Aorta (tissue), 5 donors: ENCODE data around the gene SF3B5. TPM values are rescaled to one million over a fixed set of nuclear protein-coding genes. Genes with fewer than 3 reads are reported as not detected.

Experiments used
- ATAC-seq: fragments of 200-7000 bp; cut with Tn5 transposase; one replicate; pipeline ENCODE4 v1.9.1; 2022; ENCODE audit warnings: moderate library complexity; ENCODE audit not compliant: low FRiP score
- DNase-seq, 2 donors: peaks; one replicate each; pipeline ENCODE4 v3.0.0-alpha.2; 2020
- H3K27ac ChIP-seq, 2 donors: one replicate each; pipeline ENCODE4 v1.5.1; 2013; ENCODE audit warnings: low read length in 2 of 2, mild to moderate bottlenecking in 2 of 2, moderate library complexity in 2 of 2, control low read depth in 1 of 2, inconsistent platforms in 1 of 2, low read depth in 1 of 2
- H3K27me3 ChIP-seq, 2 donors: one replicate each; pipeline ENCODE4 v1.6.1; 2013; ENCODE audit warnings: control low read depth in 1 of 2, low read length in 1 of 2, mild to moderate bottlenecking in 1 of 2, moderate library complexity in 1 of 2; ENCODE audit not compliant: insufficient read depth in 2 of 2, control insufficient read depth in 1 of 2
- H3K36me3 ChIP-seq, 2 donors: one replicate each; pipeline ENCODE4 v1.6.1; 2013; ENCODE audit warnings: control low read depth in 1 of 2, low read length in 1 of 2, mild to moderate bottlenecking in 1 of 2; ENCODE audit not compliant: insufficient read depth in 2 of 2, control insufficient read depth in 1 of 2
- H3K4me1 ChIP-seq, 2 donors: one replicate each; pipeline ENCODE4 v1.6.1; 2013; ENCODE audit warnings: low read length in 2 of 2, control low read depth in 1 of 2, mild to moderate bottlenecking in 1 of 2, moderate library complexity in 1 of 2; ENCODE audit not compliant: insufficient read depth in 2 of 2, control insufficient read depth in 1 of 2
- H3K4me3 ChIP-seq, 2 donors: one replicate each; pipeline ENCODE4 v1.5.1; 2013; ENCODE audit warnings: low read length in 2 of 2, control low read depth in 1 of 2, mild to moderate bottlenecking in 1 of 2
- H3K9me3 ChIP-seq: one replicate; pipeline ENCODE4 v1.6.1; 2013; ENCODE audit warnings: mild to moderate bottlenecking, low read length; ENCODE audit not compliant: control insufficient read depth
- WGBS, 2 donors: extraction: QIAGEN DNeasy Blood & Tissue Kit; methylation state at CpG; one replicate each; pipeline ENCODE4 v1.1.7; 2013; 5-methylcytosine and 5-hydroxymethylcytosine counted together
- intact Hi-C, 2 donors: fragments of 100-400 bp; cut with DNase I; formaldehyde crosslinking; loops; one replicate each; pipeline versions ENCODE4 v1.14.2 to v1.15.0; 2022
- polyA plus RNA-seq, 2 donors: library from polyadenylated mRNA; stranded (reverse); fragments of 200-250 nt; gene quantifications; one replicate each; pipeline ENCODE4 v1.2.3, GENCODE V29; 2013
- total RNA-seq, 2 donors: library from RNA; stranded (reverse); fragmentation: NEBNext Ultra II Directional; extraction: Animal tissue kit (Norgen Biotek cat#: 25700); gene quantifications; one replicate each; pipeline ENCODE4 v1.2.1, GENCODE V29; 2021
- donor health status: healthy with polysubstance abuse.
- donor health status: Bipolar disorder and iron deficiency.
- donor health status: DM: no; HTN: no; CAD: no.
- donor health status: DM: no; HTN: no; CAD: no.
- donor health status: DM: yes; HTN: yes; CAD: no.

The SF3B5 gene
- total and polyA plus RNA-seq, 4 donors, result 75.2 to 183 (median 117) TPM

DNA sequence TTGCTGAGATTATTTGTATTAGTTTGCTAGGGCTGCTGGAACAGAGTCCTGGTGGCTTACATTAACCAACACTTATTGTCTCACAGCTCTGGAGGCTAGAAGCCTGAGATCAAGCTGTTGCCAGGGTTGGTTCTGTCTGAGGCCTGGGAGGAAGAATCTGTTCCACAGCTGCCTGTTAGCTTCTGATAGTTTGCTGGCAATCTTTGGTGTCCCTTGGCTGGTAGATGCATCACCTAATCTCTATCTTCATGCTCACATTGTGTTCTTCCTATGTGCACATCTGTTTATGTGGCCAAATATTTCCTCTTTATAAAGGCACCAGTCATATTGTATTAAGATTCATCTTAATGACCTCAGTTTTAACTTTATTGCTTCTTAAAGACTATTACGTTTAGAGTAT, 19.5 kb downstream of the SF3B5 start:
- no peaks in the 10 kb centered on the region for H3K4me1 ChIP-seq
- H3K9me3 ChIP-seq, result no peaks in the 10 kb centered on the region
- 96% methylated on average over 1 of the region's 1 CpG for WGBS, 2 donors
- H3K27me3 ChIP-seq, result no peaks in the 10 kb centered on the region
- DNase-seq, result no peak
- no peak overlapping the region for H3K4me3 ChIP-seq
- no peaks in the 10 kb centered on the region for H3K36me3 ChIP-seq
- no peak for ATAC-seq
- H3K27ac ChIP-seq, result no peak overlapping the region
- intact Hi-C loops, result no loop called here

DNA sequence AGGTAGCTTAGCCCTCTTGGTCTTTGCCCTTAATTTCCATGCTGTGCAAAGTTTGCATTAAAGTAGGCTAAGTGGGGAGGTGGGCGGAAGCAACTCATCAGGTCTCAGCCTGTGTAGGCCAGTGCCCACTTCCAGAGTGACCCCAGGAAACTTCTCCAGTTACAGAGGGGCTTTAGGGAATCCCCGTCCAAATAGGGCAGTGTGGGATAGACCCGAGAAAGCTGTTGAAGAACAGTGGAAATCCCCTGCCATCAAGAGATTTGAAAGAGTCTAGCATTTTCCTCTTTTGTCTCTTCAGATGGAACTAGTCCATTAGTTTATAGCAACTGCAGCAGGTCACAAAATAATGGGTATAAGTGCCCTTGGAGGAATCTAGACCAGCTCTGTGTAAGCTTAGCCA, 20.2 kb downstream of the SF3B5 start:
- Histone ChIP-seq H3K4me3 (no peak overlapping the region), H3K36me3 (no peaks in the 10 kb centered on the region), H3K4me1 (no peaks in the 10 kb centered on the region), H3K27ac (no peak overlapping the region), H3K27me3 (no peaks in the 10 kb centered on the region), H3K9me3 (no peaks in the 10 kb centered on the region)
- ATAC-seq (no peak), DNase-seq (no peak)
- intact Hi-C loops, result no loop called here
- WGBS, 2 donors, result 76 to 79% methylated on average over 3 of the region's 3 CpGs

DNA sequence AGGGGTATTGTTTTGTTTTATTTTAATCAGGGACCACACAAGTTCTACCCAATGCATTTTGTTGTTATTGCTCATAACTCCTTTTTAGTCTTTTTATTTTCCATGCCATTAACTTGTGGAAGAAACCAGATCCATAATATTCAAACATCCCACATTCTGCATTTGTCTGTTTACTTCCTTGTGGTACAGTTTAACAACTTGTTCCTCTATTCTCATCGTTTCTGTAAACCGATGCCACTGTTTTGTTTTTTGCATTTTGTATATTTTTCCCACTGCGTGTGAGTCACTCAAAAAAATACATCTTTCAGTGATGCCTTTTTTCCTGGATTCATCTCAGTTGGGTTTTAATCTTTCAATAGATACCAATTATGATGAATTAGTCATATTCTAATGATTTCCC, 22.3 kb downstream of the SF3B5 start:
- Histone ChIP-seq H3K4me1 (no peaks in the 10 kb centered on the region), H3K27me3 (no peaks in the 10 kb centered on the region), H3K4me3 (no peak overlapping the region), H3K9me3 (no peaks in the 10 kb centered on the region), H3K36me3 (no peaks in the 10 kb centered on the region), H3K27ac (no peak overlapping the region)
- intact Hi-C loops, result no loop called here
- no peak for ATAC-seq
- no peak for DNase-seq
- 83 to 84% methylated on average over 3 of the region's 3 CpGs for WGBS, 2 donors

DNA sequence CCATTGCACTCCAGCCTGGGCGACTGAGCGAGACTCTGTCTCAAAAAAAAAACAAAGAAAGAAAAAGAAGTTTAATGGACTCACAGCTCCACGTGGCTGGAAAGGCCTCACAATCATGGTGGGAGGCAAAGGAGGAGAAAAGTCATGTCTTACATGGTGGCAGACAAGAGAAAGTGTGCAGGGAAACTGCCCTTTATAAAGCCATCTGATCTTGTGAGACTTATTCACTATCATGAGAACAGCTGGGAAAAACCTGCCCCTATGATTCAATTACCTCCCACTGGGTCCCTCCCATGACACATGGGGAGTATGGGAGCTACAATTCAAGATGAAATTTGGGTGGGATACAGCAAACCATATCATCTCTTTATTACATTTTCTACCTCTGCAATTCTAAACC, 25.9 kb downstream of the SF3B5 start:
- intact Hi-C loops, result no loop called here
- Histone ChIP-seq H3K27me3 (no peaks in the 10 kb centered on the region), H3K4me1 (no peaks in the 10 kb centered on the region), H3K27ac (no peak overlapping the region), H3K4me3 (no peak overlapping the region), H3K36me3 (no peaks in the 10 kb centered on the region), H3K9me3 (no peaks in the 10 kb centered on the region)
- ATAC-seq, result no peak
- 60 to 73% methylated on average over 3 of the region's 3 CpGs for WGBS, 2 donors
- DNase-seq, result no peak

DNA sequence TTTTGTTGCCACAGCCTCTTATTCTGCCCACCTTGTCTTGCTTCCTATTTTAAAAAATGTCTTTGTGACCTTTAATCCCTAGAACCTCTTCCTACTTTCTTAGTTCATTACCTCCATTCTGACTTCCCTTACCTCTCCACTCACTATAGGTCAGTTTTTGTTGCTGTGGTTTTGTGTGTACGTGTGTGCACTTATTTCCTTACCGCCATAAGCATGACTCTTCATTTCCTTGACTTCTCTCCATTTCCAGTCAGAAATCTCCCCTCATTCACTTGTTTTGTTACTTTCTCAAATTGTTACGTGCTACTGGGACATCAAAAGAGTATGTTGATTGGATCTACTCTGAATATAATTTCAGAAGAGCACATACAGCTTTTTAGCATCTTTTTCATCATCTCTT, 26.6 kb downstream of the SF3B5 start:
- DNase-seq (no peak), ATAC-seq (no peak)
- no peak overlapping the region for H3K4me3 ChIP-seq
- intact Hi-C loops, result no loop called here
- H3K27me3 ChIP-seq, result no peaks in the 10 kb centered on the region
- H3K9me3 ChIP-seq, result no peaks in the 10 kb centered on the region
- no peaks in the 10 kb centered on the region for H3K36me3 ChIP-seq
- no peaks in the 10 kb centered on the region for H3K4me1 ChIP-seq
- WGBS, 2 donors, result 91 to 95% methylated on average over 3 of the region's 3 CpGs
- no peak overlapping the region for H3K27ac ChIP-seq

DNA sequence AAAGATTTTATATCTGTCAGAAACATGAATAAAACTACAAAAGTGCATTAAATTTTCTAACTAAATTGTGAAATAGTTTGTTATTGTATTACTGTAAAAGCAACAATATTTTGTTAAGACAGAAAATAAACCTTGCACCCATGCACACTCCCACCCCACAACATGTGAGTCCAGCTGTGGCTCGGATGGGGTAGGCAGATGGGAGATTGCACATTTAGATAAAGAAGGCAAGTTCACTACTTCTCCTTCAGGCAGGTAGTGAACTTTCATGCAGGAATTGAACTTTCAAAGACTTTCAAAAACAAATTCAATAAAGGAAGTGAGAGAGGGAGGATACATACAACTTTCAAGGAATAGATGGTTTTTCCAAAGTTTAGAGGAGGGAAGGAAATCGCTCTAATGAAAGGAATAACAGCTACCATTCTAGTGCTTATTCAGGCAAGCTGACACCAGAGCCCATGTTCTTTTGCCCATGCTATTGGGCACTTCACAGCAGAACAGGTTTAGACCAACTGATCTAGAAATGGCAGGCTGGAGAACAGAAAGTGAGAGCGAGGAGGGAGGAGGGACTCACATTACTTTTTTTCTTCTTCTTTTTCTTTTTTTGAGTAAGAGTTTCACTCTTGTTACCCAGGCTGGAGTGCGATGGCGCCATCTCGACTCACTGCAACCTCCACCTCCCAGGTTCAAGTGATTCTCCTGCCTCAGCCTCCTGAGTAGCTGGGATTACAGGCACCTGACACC, 28.5 kb downstream of the SF3B5 start:
- Histone ChIP-seq H3K27ac (no peak overlapping the region), H3K27me3 (no peaks in the 10 kb centered on the region), H3K4me1 (no peaks in the 10 kb centered on the region), H3K4me3 (no peak overlapping the region), H3K36me3 (no peaks in the 10 kb centered on the region), H3K9me3 (no peaks in the 10 kb centered on the region)
- intact Hi-C loops, result no loop called here
- ATAC-seq, result no peak
- 72 to 78% methylated on average over 6 of the region's 6 CpGs for WGBS, 2 donors
- DNase-seq, result no peak

DNA sequence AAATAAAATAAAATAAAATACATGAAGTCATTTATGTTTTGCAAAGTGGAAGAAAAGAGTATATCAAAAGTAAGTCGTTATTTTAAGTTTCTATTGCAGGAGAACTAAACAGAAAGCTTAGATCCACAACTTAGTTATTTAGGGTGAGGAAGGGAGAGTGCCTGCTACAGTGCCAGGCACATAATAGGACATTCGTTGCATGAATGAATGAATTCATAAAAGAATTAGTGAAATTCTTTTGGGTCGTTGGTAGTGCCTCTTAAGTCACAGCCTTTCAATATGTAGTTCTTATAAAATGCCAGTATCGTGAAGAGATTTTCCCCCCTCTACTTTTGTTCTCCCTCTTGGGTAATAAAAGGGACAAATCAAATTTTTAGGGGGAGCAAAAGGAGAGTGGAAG, 29.1 kb downstream of the SF3B5 start:
- no peaks in the 10 kb centered on the region for H3K36me3 ChIP-seq
- WGBS, 2 donors, result 56 to 69% methylated on average over 4 of the region's 4 CpGs
- DNase-seq, result no peak
- no peak overlapping the region for H3K27ac ChIP-seq
- H3K4me1 ChIP-seq, result no peaks in the 10 kb centered on the region
- intact Hi-C loops, result no loop called here
- H3K27me3 ChIP-seq, result no peaks in the 10 kb centered on the region
- no peak for ATAC-seq
- no peaks in the 10 kb centered on the region for H3K9me3 ChIP-seq
- H3K4me3 ChIP-seq, result no peak overlapping the region

DNA sequence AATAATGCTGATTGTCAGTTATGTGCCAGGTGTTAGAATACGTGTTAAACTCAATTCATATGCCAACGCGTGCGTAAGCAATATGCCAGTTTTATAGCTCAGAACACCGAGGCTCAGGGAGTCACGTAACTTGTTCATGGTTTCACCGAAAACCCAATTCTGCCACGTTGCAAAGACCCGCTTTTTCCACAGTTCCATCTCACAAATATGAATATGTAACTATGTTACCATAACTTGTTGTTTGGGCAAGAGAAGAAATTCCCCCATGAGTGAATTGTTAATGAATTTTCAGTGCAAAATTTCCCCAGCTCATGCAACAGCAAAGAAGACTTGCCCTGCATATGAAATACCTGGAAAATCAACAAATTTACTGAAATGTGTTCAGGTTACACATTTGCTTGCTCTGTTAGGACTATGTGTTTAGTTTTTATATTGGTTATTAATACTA, 30.1 kb downstream of the SF3B5 start:
- intact Hi-C loops, result no loop called here
- DNase-seq, result no peak
- H3K36me3 ChIP-seq, result no peaks in the 10 kb centered on the region
- WGBS, 2 donors, result 48 to 50% methylated on average over 9 of the region's 9 CpGs
- no peak for ATAC-seq
- no peaks in the 10 kb centered on the region for H3K9me3 ChIP-seq
- H3K27ac ChIP-seq, result no peak overlapping the region
- no peaks in the 10 kb centered on the region for H3K4me1 ChIP-seq
- peak overlapping the region in 1 of 2 donors; percentile 73 for H3K4me3 ChIP-seq
- H3K27me3 ChIP-seq, result no peaks in the 10 kb centered on the region

DNA sequence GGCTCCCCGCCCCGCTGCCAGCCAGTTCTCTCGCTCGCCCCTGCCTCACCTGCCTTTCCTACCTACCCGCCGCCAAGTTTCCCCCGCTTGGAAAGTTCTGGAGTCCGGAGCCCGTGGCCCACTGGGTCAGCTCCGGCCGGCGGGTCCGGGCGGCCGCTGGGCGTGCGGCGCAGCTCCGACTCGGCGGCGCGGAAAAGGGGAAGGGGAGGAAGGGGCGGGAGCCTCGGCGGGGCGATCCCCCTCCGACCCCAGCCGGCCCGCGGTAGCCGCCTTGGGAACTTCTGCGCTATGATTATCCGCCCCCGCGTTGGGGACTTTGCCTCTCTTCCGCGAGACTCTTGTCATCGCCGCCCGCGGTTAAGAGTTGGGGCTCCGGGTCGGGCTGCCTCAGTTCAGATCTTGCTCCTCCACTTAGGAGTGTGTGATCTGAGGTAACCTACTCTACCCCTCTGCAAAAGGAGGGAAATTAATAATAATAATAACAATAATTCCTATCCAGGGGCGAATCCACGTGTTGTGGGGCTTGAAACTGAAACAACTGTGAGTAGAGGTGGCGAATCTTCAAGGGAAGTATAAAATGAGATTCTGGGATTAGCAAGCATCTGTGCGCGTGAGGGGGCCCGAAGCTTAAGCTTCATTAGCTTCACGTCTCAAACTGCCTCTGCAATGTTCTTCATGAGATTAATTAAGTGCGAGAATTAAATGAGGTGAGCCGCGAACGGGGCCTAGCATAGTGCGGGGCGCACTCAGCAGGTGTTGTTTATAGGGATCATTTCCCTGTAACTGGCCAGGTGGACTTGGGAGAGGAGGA, 30.8 kb downstream of the SF3B5 start:
- Histone ChIP-seq H3K4me3 (peak overlapping the region; percentile 73 to 91), H3K9me3 (no peaks in the 10 kb centered on the region), H3K27ac (no peak overlapping the region), H3K36me3 (no peaks in the 10 kb centered on the region), H3K4me1 (no peaks in the 10 kb centered on the region), H3K27me3 (no peaks in the 10 kb centered on the region)
- DNase-seq (peak; percentile 64 to 84), ATAC-seq (peak; percentile 67)
- 2 to 3% methylated on average over 49 to 57 of the region's 57 CpGs for WGBS, 2 donors
- intact Hi-C loops, result no loop called here
